ENCODE measurements around the gene PRKG1.

The PRKG1 gene

GRCh38 chr10:51643734-51644133 is 569.4 kb downstream of the PRKG1 start:
- no peak overlapping the region for H3K4me3 ChIP-seq (ENCODE audit: low read length)
- TF ChIP-seq CTCF (conservative IDR thresholded peaks at IDR 0.05; ENCODE audit: low read length): no peak
- DNase-seq (ENCODE audit: low read depth): no peak

GRCh38 chr10:51649064-51649463 is 574.8 kb downstream of the PRKG1 start:
- no peak overlapping the region for H3K4me3 ChIP-seq (ENCODE audit: low read length)
- no peak for DNase-seq (ENCODE audit: low read depth)
- no peak for TF ChIP-seq CTCF (conservative IDR thresholded peaks at IDR 0.05; ENCODE audit: low read length)

DNA sequence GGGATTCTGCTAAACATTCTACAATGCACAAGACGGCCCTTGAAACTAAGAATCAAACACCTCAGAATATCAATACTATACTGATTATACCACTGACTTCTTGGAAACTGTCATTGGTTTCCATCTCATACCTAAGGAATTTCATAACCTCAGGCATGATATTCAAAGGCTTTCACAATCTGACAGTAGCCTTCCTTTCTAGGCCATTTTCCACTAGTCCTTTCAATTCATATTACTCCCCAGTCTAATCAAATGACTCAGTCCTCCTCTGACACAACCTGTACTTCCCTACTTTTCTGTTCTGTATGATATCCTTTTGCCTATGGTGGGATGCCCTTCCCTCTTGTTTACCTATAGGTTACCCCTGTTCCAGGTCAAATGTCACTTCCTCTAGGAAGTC is 576.8 kb downstream of the PRKG1 start:
- DNase-seq (ENCODE audit: low read depth): peak; percentile 53
- TF ChIP-seq CTCF (conservative IDR thresholded peaks at IDR 0.05; ENCODE audit: low read length): no peak
- H3K4me3 ChIP-seq (ENCODE audit: low read length): no peak overlapping the region

DNA sequence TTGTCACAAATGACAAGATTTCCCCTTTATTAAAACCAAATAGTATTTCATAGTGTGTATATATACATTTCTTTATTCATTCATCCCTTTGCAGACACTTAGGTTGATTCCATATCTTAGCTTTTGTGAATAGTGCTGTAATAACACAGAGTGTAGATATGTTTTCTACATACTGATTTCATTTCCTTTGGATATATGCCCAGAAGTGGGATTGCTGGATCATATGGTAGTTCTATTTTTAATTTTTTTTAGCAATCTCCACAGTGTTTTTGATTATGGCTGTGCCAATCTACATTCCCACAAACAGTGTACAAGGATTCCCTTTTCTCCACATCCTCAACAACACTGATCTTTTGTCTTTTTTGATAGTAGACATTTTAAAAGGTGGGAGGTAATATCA is 578.7 kb downstream of the PRKG1 start:
- TF ChIP-seq CTCF (conservative IDR thresholded peaks at IDR 0.05; ENCODE audit: low read length): no peak
- H3K4me3 ChIP-seq (ENCODE audit: low read length): no peak overlapping the region
- peak; percentile 44 for DNase-seq (ENCODE audit: low read depth)

- peak; percentile 8 for DNase-seq (ENCODE audit: low read depth)
- no peak for TF ChIP-seq CTCF (conservative IDR thresholded peaks at IDR 0.05; ENCODE audit: low read length)
- no peak overlapping the region for H3K4me3 ChIP-seq (ENCODE audit: low read length)
Observed at GRCh38 chr10:51654918-51655317, 580.6 kb downstream of the PRKG1 start.

DNA sequence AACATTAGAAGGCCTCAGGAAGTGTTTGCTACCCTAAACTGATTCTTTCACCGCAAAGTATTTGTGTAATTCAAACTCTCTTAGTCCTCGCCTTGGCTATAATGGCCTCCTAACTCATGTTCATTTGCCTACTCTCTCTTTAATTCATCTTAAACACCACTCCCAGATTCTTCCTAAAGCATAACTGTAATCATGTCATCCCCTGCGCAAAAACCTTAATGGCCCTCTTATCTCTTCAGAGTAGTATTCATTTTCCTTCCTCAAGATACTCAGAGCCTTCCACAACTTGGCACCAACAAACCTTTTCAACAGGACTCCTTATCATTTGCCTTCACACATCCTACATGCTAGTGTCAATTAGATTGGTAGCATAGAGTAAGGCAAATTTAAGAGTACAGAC is 582.2 kb downstream of the PRKG1 start:
- no peak for DNase-seq (ENCODE audit: low read depth)

GRCh38 chr10:51658000-51658399 is 583.7 kb downstream of the PRKG1 start:
- no peak overlapping the region for H3K4me3 ChIP-seq (ENCODE audit: low read length)
- TF ChIP-seq CTCF (conservative IDR thresholded peaks at IDR 0.05; ENCODE audit: low read length): no peak

More for the DNA sequence above, 582.2 kb downstream of the PRKG1 start:
- no peak overlapping the region for H3K4me3 ChIP-seq (ENCODE audit: low read length)
- no peak for TF ChIP-seq CTCF (conservative IDR thresholded peaks at IDR 0.05; ENCODE audit: low read length)

More at GRCh38 chr10:51658000-51658399, 583.7 kb downstream of the PRKG1 start:
- DNase-seq (ENCODE audit: low read depth): no peak

Data from AG10803 (cell line).